Neural progenitor cell (in vitro differentiated cells): ENCODE measurements around the gene CUL4B. TPM values are rescaled to one million over a fixed set of nuclear protein-coding genes. Genes with fewer than 3 reads are reported as not detected.
A peak's percentile ranks its signal among the peaks of the same experiment; 100 is the strongest.

ENCODE experiments used
- DNase-seq: peaks from one replicate; pipeline ENCODE4 v3.0.0-alpha.2; 2016; ENCODE audit warnings: low spot score
- H2AFZ ChIP-seq: fragments of 200-600 bp; sonication (generic); replicated peaks from 2 replicates; pipeline ENCODE4 v1.6.1; 2016; ENCODE audit warnings: antibody characterized with exemption
- H3F3A ChIP-seq: fragments of 200-600 bp; sonication (generic); 2 replicates; pipeline ENCODE4 v1.6.1; 2016; ENCODE audit warnings: antibody characterized with exemption, low read depth
- H3K27ac ChIP-seq: fragments of 200-600 bp; sonication (generic); 2 replicates; pipeline ENCODE4 v1.5.1; 2016; ENCODE audit warnings: mild to moderate bottlenecking
- H3K27me3 ChIP-seq: fragments of 200-600 bp; sonication (generic); 2 replicates; pipeline ENCODE4 v1.6.1; 2016; ENCODE audit warnings: mild to moderate bottlenecking, moderate library complexity
- H3K36me3 ChIP-seq: fragments of 200-600 bp; sonication (generic); 2 replicates; pipeline ENCODE4 v1.5.1; 2016
- H3K4me1 ChIP-seq: fragments of 200-600 bp; sonication (generic); 2 replicates; pipeline ENCODE4 v1.6.1; 2016; ENCODE audit warnings: mixed run types
- H3K4me2 ChIP-seq: fragments of 200-600 bp; sonication (generic); 2 replicates; pipeline ENCODE4 v1.6.1; 2016
- H3K4me3 ChIP-seq: fragments of 200-600 bp; sonication (generic); 2 replicates; pipeline ENCODE4 v1.5.1; 2016
- H3K79me2 ChIP-seq: fragments of 200-600 bp; sonication (generic); 2 replicates; pipeline ENCODE4 v1.6.1; 2016; ENCODE audit warnings: low read depth
- H3K9ac ChIP-seq: fragments of 200-600 bp; sonication (generic); 2 replicates; pipeline ENCODE4 v1.6.1; 2016
- H3K9me3 ChIP-seq: fragments of 200-600 bp; sonication (generic); 2 replicates; pipeline ENCODE4 v1.5.1; 2016; ENCODE audit warnings: low read depth
- H4K20me1 ChIP-seq: fragments of 200-600 bp; sonication (generic); 2 replicates; pipeline ENCODE4 v1.6.1; 2016; ENCODE audit warnings: low read depth
- H3K27ac Mint-ChIP-seq: 3 replicates; pipeline ENCODE4 v1.8.0; 2021; ENCODE audit warnings: mixed read lengths
- H3K27me3 Mint-ChIP-seq: 2 replicates; pipeline ENCODE4 v1.8.0; 2022; ENCODE audit warnings: low read depth, mild to moderate bottlenecking, inconsistent platforms, moderate library complexity, mixed read lengths; ENCODE audit not compliant: insufficient read depth
- H3K36me3 Mint-ChIP-seq: 3 replicates; pipeline ENCODE4 v1.8.0; 2021; ENCODE audit warnings: mixed read lengths
- H3K4me1 Mint-ChIP-seq: 3 replicates; pipeline ENCODE4 v1.8.0; 2021; ENCODE audit warnings: mixed read lengths
- H3K4me3 Mint-ChIP-seq: 3 replicates; pipeline ENCODE4 v1.8.0; 2021; ENCODE audit warnings: mild to moderate bottlenecking, moderate library complexity, mixed read lengths
- H3K9me3 Mint-ChIP-seq: 3 replicates; pipeline ENCODE4 v1.8.0; 2020; ENCODE audit warnings: mixed read lengths
- CTCF ChIP-seq: fragments of 200-600 bp; sonication (generic); IDR thresholded peaks from 2 replicates; pipeline ENCODE4 v1.5.1; 2017; ENCODE audit warnings: antibody characterized with exemption, mild to moderate bottlenecking
- EZH2 ChIP-seq: fragments of 200-600 bp; sonication (generic); IDR thresholded peaks from 2 replicates; pipeline ENCODE4 v1.6.1; 2017; ENCODE audit warnings: antibody characterized with exemption, mild to moderate bottlenecking, moderate library complexity
- EZH2phosphoT487 ChIP-seq: fragments of 200-600 bp; sonication (generic); IDR thresholded peaks from 2 replicates; pipeline ENCODE4 v1.6.1; 2017; ENCODE audit warnings: antibody characterized with exemption
- total RNA-seq: library from RNA; depleted of rRNA; stranded (reverse); fragments of >200 nt; gene quantifications from 2 replicates; pipeline ENCODE4 v1.2.3, GENCODE V29; 2015; ENCODE audit warnings: low replicate concordance

The CUL4B gene
- total RNA-seq = 56.5 and 95.2 TPM in 2 replicates

GRCh38 chrX:120560842-120561633, at the start of gene CUL4B:
CUL4B (minus strand) TSS chrX:120560962; CDS start chrX:120560638, 324 bp downstream.
- Mint-ChIP-seq H3K27ac (peak within 1 kb of the TSS; percentile 94), H3K36me3 (peaks cover 2% of the 10 kb centered on the region)
- H3F3A ChIP-seq = peaks cover 28% of the 10 kb centered on the region

GRCh38 chrX:120604361-120604782, 43.6 kb upstream of the CUL4B start:
- no peaks in the 10 kb centered on the region for H3K27me3 ChIP-seq
- H3K27ac ChIP-seq = no peak overlapping the region
- Mint-ChIP-seq H3K9me3 (peaks cover 3% of the 10 kb centered on the region), H3K27ac (peak overlapping the region; percentile 31), H3K4me3 (peak overlapping the region; percentile 91), H3K4me1 (no peaks in the 10 kb centered on the region), H3K27me3 (peaks cover 2% of the 10 kb centered on the region), H3K36me3 (peaks cover 3% of the 10 kb centered on the region)
- H3K9me3 ChIP-seq = peaks cover 5% of the 10 kb centered on the region
- DNase-seq = peak; percentile 17
- TF ChIP-seq CTCF (no peak), EZH2phosphoT487 (no peak), EZH2 (no peak)
- peak overlapping the region; percentile 10 for H3K9ac ChIP-seq
- H4K20me1 ChIP-seq = no peaks in the 10 kb centered on the region
- H3F3A ChIP-seq = peaks cover 11% of the 10 kb centered on the region
- H2AFZ ChIP-seq = peak overlapping the region; percentile 38
- H3K4me1 ChIP-seq = no peaks in the 10 kb centered on the region
- H3K4me2 ChIP-seq = peak overlapping the region; percentile 68
- H3K4me3 ChIP-seq = peak overlapping the region; percentile 54
- peaks cover 22% of the 10 kb centered on the region for H3K79me2 ChIP-seq
- no peaks in the 10 kb centered on the region for H3K36me3 ChIP-seq

More at GRCh38 chrX:120560842-120561633, at the start of gene CUL4B:
- Histone ChIP-seq H2AFZ (peak within 1 kb of the TSS; percentile 76), H3K9me3 (no peaks in the 10 kb centered on the region), H3K4me2 (peak within 1 kb of the TSS; percentile 78), H3K9ac (peak within 1 kb of the TSS; percentile 87), H4K20me1 (peaks cover 3% of the 10 kb centered on the region), H3K36me3 (no peaks in the 10 kb centered on the region), H3K27ac (peak within 1 kb of the TSS; percentile 99), H3K79me2 (peaks cover 41% of the 10 kb centered on the region), H3K4me1 (no peaks in the 10 kb centered on the region), H3K27me3 (no peaks in the 10 kb centered on the region), H3K4me3 (peak within 1 kb of the TSS; percentile 51)
- peaks cover 2% of the 10 kb centered on the region for H3K27me3 Mint-ChIP-seq
- H3K9me3 Mint-ChIP-seq = no peaks in the 10 kb centered on the region
- TF ChIP-seq EZH2phosphoT487 = no peak
- TF ChIP-seq CTCF = no peak
- no peak for TF ChIP-seq EZH2
- H3K4me1 Mint-ChIP-seq = peaks cover 9% of the 10 kb centered on the region
- peak; percentile 94 for DNase-seq
- H3K4me3 Mint-ChIP-seq = peak within 1 kb of the TSS; percentile 94

DNA sequence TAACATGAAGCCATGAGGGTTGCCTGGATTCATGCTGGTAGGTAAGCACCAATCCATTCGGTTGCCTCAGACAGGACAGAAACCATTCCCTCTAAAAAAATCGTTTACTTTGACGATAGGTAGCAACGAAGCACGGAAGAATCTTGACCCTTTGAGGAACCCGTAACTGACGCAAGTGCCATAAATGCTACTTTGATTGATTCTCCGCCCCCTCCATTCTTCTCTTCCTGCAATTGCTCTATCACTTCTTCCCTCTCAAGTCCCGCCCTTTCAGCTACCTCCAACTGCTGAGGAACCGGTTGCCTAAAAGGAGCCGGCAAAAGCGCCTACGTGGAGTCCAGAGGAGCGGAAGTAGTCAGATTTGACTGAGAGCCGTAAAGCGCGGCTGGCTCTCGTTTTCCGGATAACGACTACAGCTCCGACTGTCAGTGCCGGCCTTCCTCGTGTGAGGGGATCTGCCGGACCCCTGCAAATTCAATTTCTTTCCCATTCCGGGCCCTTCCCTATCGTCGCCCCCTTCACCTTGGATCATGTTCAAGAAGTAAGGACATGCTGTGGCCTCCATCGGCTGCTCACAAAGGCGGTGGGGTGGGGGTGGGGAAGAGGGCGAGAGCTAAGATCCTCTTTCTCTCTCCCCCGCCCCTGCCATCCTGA, 43.1 kb upstream of the CUL4B start, which contains the start of gene MCTS1:
TSS of gene MCTS1 (plus strand) at position 395 of the 654 bp plus-strand sequence. CDS start at position 531, 136 bp downstream.
- H3K4me1 Mint-ChIP-seq = no peaks in the 10 kb centered on the region

More for the DNA sequence above, 43.1 kb upstream of the CUL4B start, which contains the start of gene MCTS1:
- Histone ChIP-seq H3K27ac (peak within 1 kb of the TSS; percentile 64), H3K4me2 (peak within 1 kb of the TSS; percentile 68), H3K79me2 (peaks cover 22% of the 10 kb centered on the region), H3K36me3 (no peaks in the 10 kb centered on the region), H3K9ac (peak within 1 kb of the TSS; percentile 10), H3F3A (peaks cover 11% of the 10 kb centered on the region), H3K4me1 (no peaks in the 10 kb centered on the region), H2AFZ (peak within 1 kb of the TSS; percentile 38), H4K20me1 (no peaks in the 10 kb centered on the region), H3K9me3 (peaks cover 5% of the 10 kb centered on the region), H3K27me3 (no peaks in the 10 kb centered on the region), H3K4me3 (peak within 1 kb of the TSS; percentile 54)
- peaks cover 3% of the 10 kb centered on the region for H3K36me3 Mint-ChIP-seq
- H3K9me3 Mint-ChIP-seq = peaks cover 3% of the 10 kb centered on the region
- H3K27me3 Mint-ChIP-seq = peaks cover 2% of the 10 kb centered on the region
- peak within 1 kb of the TSS; percentile 91 for H3K4me3 Mint-ChIP-seq
- TF ChIP-seq CTCF (no peak), EZH2phosphoT487 (no peak), EZH2 (no peak)
- H3K27ac Mint-ChIP-seq = peak within 1 kb of the TSS; percentile 96
- peak; percentile 89 for DNase-seq
